NCI-H1436 (cell line): ENCODE results near the gene CIAO3.
"Not testable (repeated sequence)": the region's sequence is repeated elsewhere in the genome, so short reads cannot be mapped to it uniquely, and the experiment has no call there.

ENCODE experiments used
- DNase-seq: peaks from one replicate; lab custom pipeline; 2025; lab: John Stamatoyannopoulos, UW

The CIAO3 gene

DNA sequence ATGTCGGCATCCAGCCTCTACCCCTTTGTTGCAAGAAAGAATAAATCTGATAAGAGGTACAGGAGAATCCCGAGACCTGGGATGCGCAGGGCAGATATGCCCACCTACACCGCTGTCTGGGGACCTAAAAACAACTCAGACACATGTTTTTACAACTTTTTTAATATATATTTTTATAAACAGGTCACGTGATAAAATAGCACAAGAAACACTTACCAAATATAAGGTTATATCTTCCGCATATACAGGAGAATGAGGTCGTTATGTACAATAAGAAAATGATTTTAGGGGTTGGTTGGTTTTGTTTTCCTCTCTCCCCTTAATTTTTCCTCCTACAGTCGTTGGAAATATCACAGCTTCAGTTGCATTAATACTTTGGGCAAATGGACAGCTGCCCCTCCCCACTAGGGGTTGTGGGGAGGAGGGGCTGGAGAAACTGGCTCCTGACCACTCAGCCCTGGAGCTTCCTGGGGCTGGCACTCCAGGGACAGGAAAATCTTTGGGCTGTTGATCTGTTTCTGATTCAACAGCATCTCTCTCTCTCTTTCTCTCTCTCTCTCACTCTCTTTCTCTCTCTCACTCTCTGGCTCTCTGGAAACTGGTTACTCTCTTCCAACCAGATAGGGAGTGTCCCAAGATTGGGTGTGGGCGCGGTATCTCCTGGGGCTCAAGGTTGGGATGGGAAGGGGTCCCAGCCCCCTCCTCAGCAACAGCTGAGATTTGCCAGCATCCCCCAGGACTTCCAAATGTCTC, 48.3 kb downstream of the CIAO3 start:
- no peak for DNase-seq

GRCh38 chr16:691242-691641, 49.6 kb downstream of the CIAO3 start:
- not testable (repeated sequence) for DNase-seq

GRCh38 chr16:689175-689897, 51.5 kb downstream of the CIAO3 start:
- no peak for DNase-seq

GRCh38 chr16:687499-687898, 53.3 kb downstream of the CIAO3 start:
- DNase-seq = no peak

- no peak for DNase-seq
These were observed 54.1 kb downstream of the CIAO3 start for GRCh38 chr16:686459-687260.

GRCh38 chr16:685967-686366, 54.8 kb downstream of the CIAO3 start:
- no peak for DNase-seq

- DNase-seq = no peak
These were observed 55.7 kb downstream of the CIAO3 start for GRCh38 chr16:684961-685696.

GRCh38 chr16:684071-684794, 56.6 kb downstream of the CIAO3 start, which contains the start of gene JMJD8:
Gene JMJD8, minus strand, starts transcription at chr16:684334. Its CDS starts 15 bp downstream, at chr16:684319.
- peak; percentile 97 for DNase-seq

GRCh38 chr16:683396-684070, 57.3 kb downstream of the CIAO3 start:
- no peak for DNase-seq

DNA sequence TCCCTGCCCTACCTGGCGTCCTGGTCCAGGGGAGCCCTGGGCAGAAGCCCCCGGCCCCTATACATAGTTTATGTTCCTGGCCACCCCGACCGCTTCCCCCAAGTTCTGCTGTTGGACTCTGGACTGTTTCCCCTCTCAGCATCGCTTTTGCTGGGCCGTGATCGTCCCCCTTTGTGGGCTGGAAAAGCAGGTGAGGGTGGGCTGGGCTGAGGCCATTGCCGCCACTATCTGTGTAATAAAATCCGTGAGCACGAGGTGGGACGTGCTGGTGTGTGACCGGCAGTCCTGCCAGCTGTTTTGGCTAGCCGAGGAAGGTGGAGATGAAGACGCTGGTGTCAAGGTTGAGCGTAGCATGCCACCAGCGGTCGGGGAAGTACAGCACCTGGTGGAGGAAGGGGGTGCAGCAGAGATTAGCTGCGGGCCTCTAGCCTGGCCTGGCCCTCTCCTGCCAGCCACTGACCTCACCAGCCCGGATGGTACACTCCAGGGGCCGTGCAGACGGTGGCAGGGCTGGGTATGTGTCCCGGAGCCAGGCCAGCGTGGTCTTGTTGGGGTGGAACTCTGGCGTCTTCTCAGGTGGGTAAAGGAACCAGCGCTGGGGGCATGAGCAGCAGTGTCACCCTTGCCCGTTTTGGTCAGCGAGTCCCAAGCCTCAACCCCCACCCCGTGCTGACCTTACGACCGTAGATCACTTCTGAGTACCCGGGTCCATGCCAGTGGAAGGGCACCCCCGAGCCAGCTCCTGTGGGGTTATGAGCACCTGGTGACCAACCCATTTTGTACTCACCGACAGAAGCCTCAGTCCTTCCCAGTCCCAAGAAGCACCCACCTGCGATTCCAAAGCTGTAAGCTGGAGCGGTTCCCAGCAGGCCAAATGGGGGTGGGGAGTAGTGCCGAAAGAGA, 58.1 kb downstream of the CIAO3 start:
- DNase-seq = no peak

- no peak for DNase-seq
These were observed 58.9 kb downstream of the CIAO3 start for GRCh38 chr16:681746-682427.

GRCh38 chr16:680967-681745, 59.6 kb downstream of the CIAO3 start:
- no peak for DNase-seq

GRCh38 chr16:680625-680945, 60.2 kb downstream of the CIAO3 start:
- no peak for DNase-seq

DNA sequence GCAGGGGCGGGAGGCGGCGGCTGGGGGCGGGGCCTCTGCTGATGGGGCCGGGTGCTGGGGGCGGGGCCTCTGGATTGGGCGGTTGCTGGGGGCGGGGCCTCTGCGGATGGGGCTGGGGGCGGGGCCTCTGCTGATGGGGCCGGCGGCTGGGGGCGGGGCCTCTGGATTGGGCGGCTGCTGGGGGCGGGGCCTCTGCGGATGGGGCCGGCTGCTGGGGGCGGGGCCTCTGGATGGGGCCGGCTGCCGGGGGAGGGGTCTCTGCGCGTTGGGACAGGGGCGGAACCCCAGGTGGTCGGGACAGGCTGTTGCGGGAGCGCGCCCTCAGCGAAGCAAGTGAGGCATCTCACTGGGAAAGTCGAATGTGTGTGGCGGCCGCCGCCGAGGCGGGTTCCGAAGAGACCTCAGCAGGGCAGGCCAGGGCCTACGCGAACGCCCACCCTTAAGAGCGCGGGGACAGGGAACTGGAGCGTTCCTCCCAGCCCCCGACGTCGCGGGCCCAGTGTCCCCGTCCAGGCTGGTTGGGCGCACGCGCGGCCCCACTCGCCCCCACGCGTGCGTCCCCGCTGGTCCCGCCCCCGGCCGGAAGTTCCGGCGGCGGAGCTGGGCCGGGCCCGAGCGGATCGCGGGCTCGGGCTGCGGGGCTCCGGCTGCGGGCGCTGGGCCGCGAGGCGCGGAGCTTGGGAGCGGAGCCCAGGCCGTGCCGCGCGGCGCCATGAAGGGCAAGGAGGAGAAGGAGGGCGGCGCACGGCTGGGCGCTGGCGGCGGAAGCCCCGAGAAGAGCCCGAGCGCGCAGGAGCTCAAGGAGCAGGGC, 60.8 kb downstream of the CIAO3 start, which contains the start of gene STUB1:
Gene STUB1, plus strand, starts transcription at position 597 of the 811 bp plus-strand sequence. Its CDS starts 116 bp downstream, at position 713.
- peak; percentile 88 for DNase-seq
